Measurements from ENCODE around the gene ESPN. TPM values are rescaled to one million over a fixed set of nuclear protein-coding genes. Genes with fewer than 3 reads are reported as not detected.

ESPN gene
- total RNA-seq, 4 donors from 2014 or later, result 14.5 to 22.2 (median 18.6) TPM

DNA sequence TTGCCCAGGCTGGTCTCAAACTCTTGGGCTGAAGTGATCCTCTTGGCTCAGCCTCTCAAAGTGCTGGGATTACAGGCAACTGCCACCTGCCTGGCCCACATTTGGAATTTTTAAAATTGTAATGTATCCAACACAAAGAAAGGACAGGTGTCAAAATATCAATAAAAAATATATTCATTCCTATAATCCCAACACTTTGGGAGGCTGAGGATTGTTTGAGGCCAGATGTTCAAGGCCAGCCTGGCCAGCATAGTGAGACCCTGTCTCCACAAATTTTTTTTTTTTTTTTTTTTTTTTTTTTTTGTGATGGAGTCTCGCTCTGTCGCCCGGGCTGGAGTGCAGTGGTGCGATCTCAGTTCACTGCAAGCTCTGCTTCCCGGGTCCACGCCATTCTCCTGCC lies 14.8 kb upstream of the ESPN start:
- peaks cover 0 to 47% (median 0%) of the 10 kb centered on the region in 4 donors for H3K27me3 ChIP-seq

DNA sequence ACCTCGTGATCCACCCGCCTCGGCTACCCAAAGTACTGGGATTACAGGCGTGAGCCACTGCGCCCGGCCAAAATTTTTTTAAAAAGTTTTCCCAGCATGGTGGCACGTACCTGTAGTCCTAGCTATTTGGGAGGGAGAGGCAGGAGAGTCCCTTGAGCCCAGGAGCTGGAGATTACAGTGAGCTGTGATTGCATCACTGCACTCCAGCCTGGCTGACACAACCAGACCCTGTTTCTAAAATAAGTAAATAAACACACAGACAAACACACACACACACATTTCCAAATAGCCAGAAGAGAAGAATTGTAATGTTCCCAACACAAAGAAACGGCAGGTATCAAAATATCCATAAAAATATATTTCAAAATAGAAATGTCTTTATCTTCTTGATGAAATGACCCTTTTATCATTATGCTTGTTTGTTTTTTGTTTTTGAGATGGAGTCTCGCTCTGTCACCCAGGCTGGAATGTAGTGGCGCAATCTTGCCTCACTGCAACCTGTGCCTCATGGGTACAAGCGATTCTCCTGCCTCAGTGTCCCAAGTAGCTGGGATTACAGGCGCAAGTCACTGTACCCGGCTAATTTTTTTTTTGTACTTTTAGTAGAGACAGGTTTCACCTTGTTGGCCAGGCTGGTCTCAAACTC lies 14.2 kb upstream of the ESPN start:
- intact Hi-C loops (cut with DNase I), result no loop called here
- TF ChIP-seq POLR2A (IDR thresholded peaks at IDR 0.05), result no peak
- TF ChIP-seq, protein P1, sequence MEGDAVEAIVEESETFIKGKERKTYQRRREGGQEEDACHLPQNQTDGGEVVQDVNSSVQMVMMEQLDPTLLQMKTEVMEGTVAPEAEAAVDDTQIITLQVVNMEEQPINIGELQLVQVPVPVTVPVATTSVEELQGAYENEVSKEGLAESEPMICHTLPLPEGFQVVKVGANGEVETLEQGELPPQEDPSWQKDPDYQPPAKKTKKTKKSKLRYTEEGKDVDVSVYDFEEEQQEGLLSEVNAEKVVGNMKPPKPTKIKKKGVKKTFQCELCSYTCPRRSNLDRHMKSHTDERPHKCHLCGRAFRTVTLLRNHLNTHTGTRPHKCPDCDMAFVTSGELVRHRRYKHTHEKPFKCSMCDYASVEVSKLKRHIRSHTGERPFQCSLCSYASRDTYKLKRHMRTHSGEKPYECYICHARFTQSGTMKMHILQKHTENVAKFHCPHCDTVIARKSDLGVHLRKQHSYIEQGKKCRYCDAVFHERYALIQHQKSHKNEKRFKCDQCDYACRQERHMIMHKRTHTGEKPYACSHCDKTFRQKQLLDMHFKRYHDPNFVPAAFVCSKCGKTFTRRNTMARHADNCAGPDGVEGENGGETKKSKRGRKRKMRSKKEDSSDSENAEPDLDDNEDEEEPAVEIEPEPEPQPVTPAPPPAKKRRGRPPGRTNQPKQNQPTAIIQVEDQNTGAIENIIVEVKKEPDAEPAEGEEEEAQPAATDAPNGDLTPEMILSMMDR (IDR thresholded peaks at IDR 0.05), result no peak
- 86 to 92% methylated on average over 6 to 12 of the region's 13 CpGs for WGBS, 2 donors
- Histone ChIP-seq H3K4me3 (no peak overlapping the region), H3K9me3 (no peaks in the 10 kb centered on the region), H3K27me3 (peaks cover 0 to 48% (median 0%) of the 10 kb centered on the region in 4 donors), H3K27ac (no peak overlapping the region), H3K36me3 (no peaks in the 10 kb centered on the region), H3K4me1 (peaks cover 0 to 33% (median 7%) of the 10 kb centered on the region in 3 donors)
- DNase-seq, result no peak

More for the DNA sequence above, 14.8 kb upstream of the ESPN start:
- no peak for DNase-seq
- intact Hi-C loops (cut with DNase I), result no loop called here
- no peaks in the 10 kb centered on the region for H3K9me3 ChIP-seq
- peaks cover 0 to 30% (median 4%) of the 10 kb centered on the region in 3 donors for H3K4me1 ChIP-seq
- no peak overlapping the region for H3K4me3 ChIP-seq
- H3K27ac ChIP-seq, result no peak overlapping the region
- no peaks in the 10 kb centered on the region for H3K36me3 ChIP-seq
- TF ChIP-seq POLR2A (IDR thresholded peaks at IDR 0.05), result no peak
- TF ChIP-seq, protein P1 (IDR thresholded peaks at IDR 0.05), result no peak
- WGBS, 2 donors, result 89 to 100% methylated on average over 1 to 3 of the region's 6 CpGs

DNA sequence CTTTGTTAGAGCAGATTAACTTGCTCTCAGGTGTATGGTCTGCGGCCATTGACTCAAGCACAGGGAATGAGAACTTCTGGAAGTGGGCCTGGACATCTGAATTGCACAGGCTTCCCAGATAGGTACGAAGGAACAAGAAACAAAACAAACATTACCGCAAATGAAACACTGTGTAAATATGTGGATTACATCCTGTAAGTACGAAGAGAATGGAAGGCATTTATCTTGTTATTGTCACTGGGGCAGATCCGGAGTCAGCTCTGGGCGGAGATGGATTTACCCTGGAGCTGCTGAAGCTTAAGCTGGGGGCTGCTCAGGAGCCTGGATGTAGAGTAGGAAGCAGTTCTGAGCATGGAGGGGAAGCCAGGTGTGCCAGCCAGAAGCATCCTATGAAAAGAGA lies 11.7 kb upstream of the ESPN start:
- H3K36me3 ChIP-seq, result no peaks in the 10 kb centered on the region
- WGBS, 2 donors, result 25 to 40% methylated on average over 6 of the region's 6 CpGs
- peak overlapping the region; percentile 37 to 89 (median 79) for H3K27ac ChIP-seq
- no peak for DNase-seq
- H3K4me3 ChIP-seq, result no peak overlapping the region
- intact Hi-C loops (cut with DNase I), result no loop called here
- TF ChIP-seq POLR2A (IDR thresholded peaks at IDR 0.05), result no peak
- TF ChIP-seq, protein P1 (IDR thresholded peaks at IDR 0.05), result no peak
- peaks cover 0 to 73% (median 2%) of the 10 kb centered on the region in 4 donors for H3K27me3 ChIP-seq
- peaks cover 10 to 58% (median 17%) of the 10 kb centered on the region in 3 donors for H3K4me1 ChIP-seq
- no peaks in the 10 kb centered on the region for H3K9me3 ChIP-seq

DNA sequence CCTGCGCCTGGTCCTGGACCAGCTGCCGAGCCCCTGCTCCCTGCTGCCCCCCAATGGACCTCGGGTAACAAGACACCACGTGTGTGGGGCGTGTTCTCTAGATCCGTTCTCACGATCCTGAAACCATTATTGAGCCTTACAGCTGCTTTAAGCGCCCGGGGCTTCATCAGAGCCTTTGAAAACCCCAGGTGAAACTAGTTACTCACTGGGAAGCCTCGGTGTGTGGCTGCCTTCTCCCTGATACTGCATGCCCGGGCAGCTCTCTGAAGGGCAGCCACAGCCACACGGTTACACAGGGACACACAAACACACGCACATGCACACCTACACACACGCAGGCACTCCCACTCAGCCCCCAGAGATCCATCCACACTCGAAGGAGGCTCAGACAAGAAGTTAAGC lies 10.1 kb upstream of the ESPN start:
- DNase-seq, result no peak
- WGBS, 2 donors, result 6% methylated on average over 10 of the region's 15 CpGs; no CpG with 5 or more reads in 1 of the 2 donors
- no peak for TF ChIP-seq POLR2A (IDR thresholded peaks at IDR 0.05)
- TF ChIP-seq, protein P1 (IDR thresholded peaks at IDR 0.05), result peak in 2 of 6 experiments; percentile 34 to 46
- Histone ChIP-seq H3K27me3 (peaks cover 0 to 89% (median 4%) of the 10 kb centered on the region in 4 donors), H3K36me3 (no peaks in the 10 kb centered on the region), H3K27ac (peak overlapping the region; percentile 79 to 89 (median 81)), H3K4me1 (peaks cover 12 to 74% (median 29%) of the 10 kb centered on the region in 3 donors), H3K4me3 (no peak overlapping the region), H3K9me3 (no peaks in the 10 kb centered on the region)
- intact Hi-C loops (cut with DNase I), result no loop called here

DNA sequence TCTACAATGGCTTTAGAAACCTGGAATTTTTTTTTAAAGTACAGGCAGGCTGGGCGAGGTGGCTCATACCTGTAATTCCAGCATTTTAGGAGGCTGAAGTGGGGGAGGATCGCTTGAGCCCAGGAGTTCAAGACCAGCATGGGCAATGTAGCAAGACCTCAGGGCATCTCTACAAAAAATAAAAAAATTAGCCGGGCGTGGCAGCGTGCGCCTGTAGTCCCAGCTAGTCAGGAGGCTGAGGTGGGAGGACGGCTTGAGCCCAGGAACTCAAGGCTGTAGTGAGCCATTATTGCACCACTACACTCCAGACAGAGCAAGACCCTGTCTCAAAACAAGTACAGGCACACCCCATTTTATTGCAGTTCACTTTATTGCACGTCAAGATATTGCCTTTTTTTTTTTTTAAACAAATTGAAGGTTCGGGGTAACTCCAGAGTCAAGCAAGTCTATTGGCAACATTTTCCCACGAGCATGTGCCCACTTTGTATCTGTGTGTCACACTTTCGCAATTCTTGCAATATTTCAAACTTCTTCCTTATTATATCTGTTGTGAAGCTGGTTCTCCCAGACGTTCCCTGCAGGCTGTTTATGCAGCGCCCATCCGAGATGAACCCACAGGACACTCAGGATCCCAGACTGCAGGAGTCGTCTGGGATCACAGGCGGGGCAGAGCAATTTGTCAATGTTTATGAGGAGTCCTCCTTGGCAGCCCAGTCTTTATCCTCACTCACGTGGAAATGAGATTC lies 9.5 kb upstream of the ESPN start:
- Histone ChIP-seq H3K36me3 (no peaks in the 10 kb centered on the region), H3K4me1 (peaks cover 15 to 80% (median 35%) of the 10 kb centered on the region in 3 donors), H3K27me3 (peaks cover 0 to 93% (median 5%) of the 10 kb centered on the region in 4 donors), H3K9me3 (no peaks in the 10 kb centered on the region), H3K4me3 (no peak overlapping the region), H3K27ac (peak overlapping the region; percentile 79 to 89 (median 81))
- DNase-seq, result no peak
- no peak for TF ChIP-seq POLR2A (IDR thresholded peaks at IDR 0.05)
- TF ChIP-seq, protein P1 (IDR thresholded peaks at IDR 0.05), result no peak
- 26 to 33% methylated on average over 10 to 17 of the region's 17 CpGs for WGBS, 2 donors
- intact Hi-C loops (cut with DNase I), result no loop called here

All from esophagus squamous epithelium (tissue), 5 donors.